HCT116 (cell line): ENCODE data around the gene ATXN7L1.

Source experiments
- CTCF ChIP-seq, 3 experiments: fragments of 200-600 bp in 1 of 3; sonication (generic) in 1 of 3; IDR thresholded peaks in 2 of 3; conservative IDR thresholded peaks in 1 of 3; 2 replicates each; pipeline ENCODE4 v1.5.1; 2012 to 2017; ENCODE audit warnings: low read depth in 2 of 3, low read length in 2 of 3, antibody characterized with exemption in 1 of 3, borderline replicate concordance in 1 of 3, control low read depth in 1 of 3, mild to moderate bottlenecking in 1 of 3, mixed read lengths in 1 of 3, mixed run types in 1 of 3, moderate library complexity in 1 of 3; ENCODE audit not compliant: insufficient read depth in 1 of 3
- EZH2 ChIP-seq: fragments of 200-600 bp; sonication (generic); IDR thresholded peaks from 2 replicates; pipeline ENCODE4 v1.6.1; 2017; ENCODE audit warnings: antibody characterized with exemption, mixed run types
- POLR2A ChIP-seq: IDR thresholded peaks from 2 replicates; pipeline ENCODE4 v1.7.0; 2011; ENCODE audit warnings: borderline replicate concordance; ENCODE audit not compliant: insufficient read depth, insufficient read length; ENCODE audit errors: extremely low read depth
- SIN3A ChIP-seq: IDR thresholded peaks from 2 replicates; pipeline ENCODE4 v1.6.1; 2012; ENCODE audit warnings: low read depth

- no peak for TF ChIP-seq POLR2A
- TF ChIP-seq SIN3A, result no peak
- TF ChIP-seq EZH2, result no peak
- TF ChIP-seq CTCF (IDR thresholded peaks at IDR 0.05 in 2 of 3, conservative IDR thresholded peaks at IDR 0.05 in 1 of 3; ENCODE audit: borderline replicate concordance in 1 of 3, insufficient read depth in 1 of 3, low read depth in 2 of 3, low read length in 2 of 3), result no peak
These were observed 234.1 kb downstream of the ATXN7L1 start for GRCh38 chr7:105642264-105642663.
